H9 (cell line): Measurements from ENCODE around the gene KLHL15. TPM values are rescaled to one million over a fixed set of nuclear protein-coding genes. Genes with fewer than 3 reads are reported as not detected.

ENCODE experiments used
- DNase-seq: peaks from one replicate; pipeline ENCODE4 v3.0.0-alpha.2; 2017
- H2AFZ ChIP-seq: one replicate; pipeline ENCODE4 v1.6.1; 2013; ENCODE audit warnings: mild to moderate bottlenecking, low read length, control low read depth, moderate library complexity
- H2AK5ac ChIP-seq: 2 replicates; pipeline ENCODE4 v1.6.1; 2013; ENCODE audit warnings: low read length, control low read depth, mixed read lengths; ENCODE audit not compliant: insufficient read length
- H2BK120ac ChIP-seq: one replicate; pipeline ENCODE4 v1.6.1; 2013; ENCODE audit warnings: low read depth, mild to moderate bottlenecking, low read length, control low read depth, inconsistent platforms; ENCODE audit not compliant: poor library complexity, severe bottlenecking
- H2BK12ac ChIP-seq: 2 replicates; pipeline ENCODE4 v1.6.1; 2013; ENCODE audit warnings: low read length, control low read depth, mixed read lengths, low read depth; ENCODE audit not compliant: insufficient read length
- H2BK15ac ChIP-seq: 2 replicates; pipeline ENCODE4 v1.6.1; 2013; ENCODE audit warnings: low read depth, low read length, control low read depth
- H2BK20ac ChIP-seq: one replicate; pipeline ENCODE4 v1.6.1; 2013; ENCODE audit warnings: low read depth, mild to moderate bottlenecking, low read length, control low read depth, inconsistent platforms; ENCODE audit not compliant: poor library complexity, severe bottlenecking
- H2BK5ac ChIP-seq: 2 replicates; pipeline ENCODE4 v1.6.1; 2013; ENCODE audit warnings: low read length, control low read depth, mixed read lengths; ENCODE audit not compliant: insufficient read length
- H3K14ac ChIP-seq: 2 replicates; pipeline ENCODE4 v1.6.1; 2013; ENCODE audit warnings: low read length, control low read depth; ENCODE audit not compliant: insufficient read depth
- H3K18ac ChIP-seq: 2 replicates; pipeline ENCODE4 v1.6.1; 2013; ENCODE audit warnings: low read depth, mild to moderate bottlenecking, mixed read lengths, low read length, control low read depth; ENCODE audit not compliant: insufficient read length
- H3K23ac ChIP-seq: 2 replicates; pipeline ENCODE4 v1.6.1; 2013; ENCODE audit warnings: low read length, control low read depth, mixed read lengths, low read depth; ENCODE audit not compliant: insufficient read length
- H3K23me2 ChIP-seq: 2 replicates; pipeline ENCODE4 v1.6.1; 2013; ENCODE audit warnings: low read depth, mild to moderate bottlenecking, mixed read lengths, low read length, control low read depth; ENCODE audit not compliant: insufficient read length, poor library complexity, severe bottlenecking
- H3K27ac ChIP-seq: 2 replicates; pipeline ENCODE4 v1.5.1; 2013; ENCODE audit warnings: low read length, control low read depth, mixed read lengths, low read depth; ENCODE audit not compliant: insufficient read length
- H3K27me3 ChIP-seq: 2 replicates; pipeline ENCODE4 v1.6.1; 2013; ENCODE audit warnings: low read length, control low read depth, inconsistent platforms; ENCODE audit not compliant: insufficient read depth
- H3K4ac ChIP-seq: 2 replicates; pipeline ENCODE4 v1.6.1; 2013; ENCODE audit warnings: low read depth, mild to moderate bottlenecking, control low read depth, inconsistent platforms, low read length, moderate library complexity
- H3K4me1 ChIP-seq: 2 replicates; pipeline ENCODE4 v1.6.1; 2013; ENCODE audit warnings: low read length, control low read depth, inconsistent platforms; ENCODE audit not compliant: insufficient read depth
- H3K4me2 ChIP-seq: 2 replicates; pipeline ENCODE4 v1.6.1; 2013; ENCODE audit warnings: low read length, control low read depth, mixed read lengths; ENCODE audit not compliant: insufficient read length, insufficient read depth
- H3K56ac ChIP-seq: 2 replicates; pipeline ENCODE4 v1.6.1; 2013; ENCODE audit warnings: low read depth, mild to moderate bottlenecking, mixed read lengths, low read length, control low read depth; ENCODE audit not compliant: insufficient read length
- H3K79me1 ChIP-seq: 2 replicates; pipeline ENCODE4 v1.6.1; 2013; ENCODE audit warnings: low read depth, mild to moderate bottlenecking, moderate library complexity, low read length, control low read depth, inconsistent platforms; ENCODE audit not compliant: insufficient read depth, poor library complexity, severe bottlenecking
- H3K79me2 ChIP-seq: 2 replicates; pipeline ENCODE4 v1.6.1; 2013; ENCODE audit warnings: low read length, control low read depth, inconsistent platforms; ENCODE audit not compliant: insufficient read depth
- H3K9ac ChIP-seq: 2 replicates; pipeline ENCODE4 v1.6.1; 2013; ENCODE audit warnings: low read length, control low read depth, mixed read lengths; ENCODE audit not compliant: insufficient read length; ENCODE audit errors: extremely low read depth
- H3K9me3 ChIP-seq: one replicate; pipeline ENCODE4 v1.6.1; 2013; ENCODE audit warnings: low read depth, low read length, inconsistent platforms; ENCODE audit not compliant: control insufficient read depth
- H3T11ph ChIP-seq: one replicate; pipeline ENCODE4 v1.6.1; 2013; ENCODE audit warnings: mild to moderate bottlenecking, low read length, control low read depth, inconsistent platforms
- H4K20me1 ChIP-seq: one replicate; pipeline ENCODE4 v1.6.1; 2013; ENCODE audit not compliant: control insufficient read depth, insufficient read length, insufficient read depth
- H4K5ac ChIP-seq: 2 replicates; pipeline ENCODE4 v1.6.1; 2013; ENCODE audit warnings: low read depth, mild to moderate bottlenecking, mixed read lengths, low read length, control low read depth; ENCODE audit not compliant: insufficient read length
- H4K8ac ChIP-seq: replicated peaks from 2 replicates; pipeline ENCODE4 v1.6.1; 2013; ENCODE audit warnings: low read length, control low read depth, mixed read lengths, low read depth; ENCODE audit not compliant: insufficient read length
- H4K91ac ChIP-seq: 2 replicates; pipeline ENCODE4 v1.6.1; 2013; ENCODE audit warnings: low read depth, mild to moderate bottlenecking, moderate library complexity, mixed read lengths, low read length, control low read depth; ENCODE audit not compliant: insufficient read length
- H3K27ac Mint-ChIP-seq, 3 experiments: 2 replicates in 2 of 3; 3 replicates in 1 of 3; pipeline ENCODE4 v1.8.0; 2020 to 2021; ENCODE audit warnings: mixed read lengths in 3 of 3, mild to moderate bottlenecking in 1 of 3, moderate library complexity in 1 of 3
- H3K27me3 Mint-ChIP-seq: 2 replicates; pipeline ENCODE4 v1.8.0; 2021; ENCODE audit warnings: low read depth, mild to moderate bottlenecking, moderate library complexity, mixed read lengths
- H3K36me3 Mint-ChIP-seq, 3 experiments: 2 replicates in 2 of 3; 3 replicates in 1 of 3; pipeline ENCODE4 v1.8.0; 2020 to 2021; ENCODE audit warnings: low read depth in 3 of 3, mixed read lengths in 3 of 3; ENCODE audit not compliant: insufficient read depth in 1 of 3
- H3K4me1 Mint-ChIP-seq, 2 experiments: 2 replicates each; pipeline ENCODE4 v1.8.0; 2020; ENCODE audit warnings: mixed read lengths in 2 of 2
- H3K4me3 Mint-ChIP-seq, 2 experiments: 2 replicates in 1 of 2; 3 replicates in 1 of 2; pipeline ENCODE4 v1.8.0; 2020 to 2021; ENCODE audit warnings: mild to moderate bottlenecking in 2 of 2, mixed read lengths in 2 of 2, moderate library complexity in 1 of 2
- H3K9me3 Mint-ChIP-seq, 2 experiments: 2 replicates in 1 of 2; 3 replicates in 1 of 2; pipeline ENCODE4 v1.8.0; 2020; ENCODE audit warnings: mild to moderate bottlenecking in 2 of 2, mixed read lengths in 2 of 2, moderate library complexity in 1 of 2
- WGBS: extraction: QIAGEN DNeasy Blood & Tissue Kit; methylation state at CpG from one replicate; pipeline ENCODE4 v1.1.7; 2013; ENCODE audit warnings: missing lambda C conversion rate, low lambda C conversion rate, mixed read lengths; ENCODE audit not compliant: insufficient read length; ENCODE audit errors: extremely low coverage; 5-methylcytosine and 5-hydroxymethylcytosine counted together
- total RNA-seq: library from RNA; stranded (reverse); gene quantifications from 2 replicates; pipeline ENCODE4 v1.2.1, GENCODE V29; 2021
- TF ChIP-seq, protein P1 (sequence below): fragments of 200-600 bp; sonication (generic); conservative IDR thresholded peaks from 3 replicates; pipeline ENCODE4 v1.8.0; 2021; ENCODE audit warnings: antibody characterized with exemption, mild to moderate bottlenecking

Gene KLHL15
- total RNA-seq, 1 experiment from 2014 or later = 19.0 TPM

DNA sequence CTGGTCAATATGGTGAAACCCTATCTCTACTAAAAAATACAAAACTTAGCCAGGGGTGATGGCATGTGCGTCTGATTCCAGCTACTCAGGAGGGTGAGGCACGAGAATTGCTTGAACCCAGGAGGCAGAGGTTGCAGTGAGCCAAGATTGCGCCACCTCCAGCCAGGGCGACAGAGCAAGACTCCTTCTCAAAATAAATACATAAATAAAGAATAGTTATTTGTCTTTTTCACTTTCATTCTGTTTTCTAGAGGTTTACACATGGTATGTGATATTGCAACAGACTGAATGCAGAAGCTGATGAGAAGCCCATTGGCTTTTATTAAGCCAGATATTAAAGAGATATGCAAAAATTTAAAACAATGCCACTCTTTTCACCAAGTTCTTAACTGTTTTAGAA is 8.2 kb downstream of the KLHL15 start:
- peaks cover 7 to 40% (median 28%) of the 10 kb centered on the region in 3 experiments for H3K36me3 Mint-ChIP-seq
- Histone ChIP-seq H3K27ac (no peak overlapping the region), H2BK15ac (no peak overlapping the region), H4K5ac (no peak overlapping the region), H4K20me1 (no peaks in the 10 kb centered on the region), H3K14ac (no peak overlapping the region), H3K23ac (no peak overlapping the region), H3K79me1 (peaks cover 14% of the 10 kb centered on the region), H3T11ph (no peak overlapping the region), H3K56ac (no peak overlapping the region), H3K79me2 (0 out of 2 replicates have a peak, but pooled peaks cover 4% of the 10 kb centered on the region), H2BK12ac (no peak overlapping the region), H3K4me1 (no peaks in the 10 kb centered on the region), H3K4me2 (no peak overlapping the region), H3K18ac (no peak overlapping the region), H2AFZ (no peak overlapping the region), H2BK20ac (no peak overlapping the region), H2AK5ac (no peak overlapping the region), H4K8ac (no peak overlapping the region), H3K9ac (no peak overlapping the region), H3K27me3 (no peaks in the 10 kb centered on the region), H4K91ac (no peak overlapping the region), H3K9me3 (no peaks in the 10 kb centered on the region), H3K4ac (no peak overlapping the region), H2BK120ac (no peak overlapping the region), H3K23me2 (no peaks in the 10 kb centered on the region), H2BK5ac (no peak overlapping the region)
- H3K9me3 Mint-ChIP-seq = no peaks in the 10 kb centered on the region
- no peak overlapping the region for H3K4me3 Mint-ChIP-seq
- TF ChIP-seq, protein P1, sequence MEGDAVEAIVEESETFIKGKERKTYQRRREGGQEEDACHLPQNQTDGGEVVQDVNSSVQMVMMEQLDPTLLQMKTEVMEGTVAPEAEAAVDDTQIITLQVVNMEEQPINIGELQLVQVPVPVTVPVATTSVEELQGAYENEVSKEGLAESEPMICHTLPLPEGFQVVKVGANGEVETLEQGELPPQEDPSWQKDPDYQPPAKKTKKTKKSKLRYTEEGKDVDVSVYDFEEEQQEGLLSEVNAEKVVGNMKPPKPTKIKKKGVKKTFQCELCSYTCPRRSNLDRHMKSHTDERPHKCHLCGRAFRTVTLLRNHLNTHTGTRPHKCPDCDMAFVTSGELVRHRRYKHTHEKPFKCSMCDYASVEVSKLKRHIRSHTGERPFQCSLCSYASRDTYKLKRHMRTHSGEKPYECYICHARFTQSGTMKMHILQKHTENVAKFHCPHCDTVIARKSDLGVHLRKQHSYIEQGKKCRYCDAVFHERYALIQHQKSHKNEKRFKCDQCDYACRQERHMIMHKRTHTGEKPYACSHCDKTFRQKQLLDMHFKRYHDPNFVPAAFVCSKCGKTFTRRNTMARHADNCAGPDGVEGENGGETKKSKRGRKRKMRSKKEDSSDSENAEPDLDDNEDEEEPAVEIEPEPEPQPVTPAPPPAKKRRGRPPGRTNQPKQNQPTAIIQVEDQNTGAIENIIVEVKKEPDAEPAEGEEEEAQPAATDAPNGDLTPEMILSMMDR = no peak
- H3K27me3 Mint-ChIP-seq = no peaks in the 10 kb centered on the region
- peaks cover 18 to 19% of the 10 kb centered on the region in 2 experiments for H3K4me1 Mint-ChIP-seq
- DNase-seq = no peak
- no CpG with 5 or more reads among the region's 4 CpGs for WGBS
- no peak overlapping the region for H3K27ac Mint-ChIP-seq
